SK-N-SH (cell line): ENCODE data around the gene COX10. TPM values are rescaled to one million over a fixed set of nuclear protein-coding genes. Genes with fewer than 3 reads are reported as not detected.

Experiments
- CTCF ChIA-PET: fragments of 300-600, 350-600 bp; formaldehyde crosslinking; extraction: SDS; loops from one replicate; lab custom pipeline; 2021; lab: Yijun Ruan, JAX
- POLR2A ChIA-PET: fragments of 350-600 bp; sonication (Branson Sonifier 250); formaldehyde crosslinking; extraction: SDS; loops from one replicate; lab custom pipeline; 2020; ENCODE audit warnings: antibody characterized with exemption, inconsistent platforms; lab: Yijun Ruan, JAX
- DNase-seq: peaks from one replicate; pipeline ENCODE4 v3.0.0; 2012
- H2AFZ ChIP-seq: fragments of 200-600 bp; sonication (generic); 2 replicates; pipeline ENCODE4 v1.8.1; 2016; ENCODE audit warnings: antibody characterized with exemption, mild to moderate bottlenecking, low read depth
- H3F3A ChIP-seq: fragments of 200-600 bp; sonication (generic); replicated peaks from 2 replicates; pipeline ENCODE3; 2016; ENCODE audit warnings: antibody characterized with exemption, mild to moderate bottlenecking; ENCODE audit not compliant: insufficient read depth
- H3K27ac ChIP-seq, 2 experiments: fragments of 200-500 bp in 1 of 2; fragments of 200-600 bp in 1 of 2; sonication (Bioruptor generic) in 1 of 2; sonication (generic), shearing (Covaris generic) in 1 of 2; 2 replicates each; pipeline versions ENCODE4 v1.5.1 to v1.6.1; 2014 to 2016; ENCODE audit warnings: low read depth in 2 of 2, inconsistent platforms in 1 of 2, low read length in 1 of 2, mild to moderate bottlenecking in 1 of 2, mixed read lengths in 1 of 2
- H3K27me3 ChIP-seq: fragments of 200-600 bp; sonication (generic), shearing (Covaris generic); 2 replicates; pipeline ENCODE4 v1.6.1; 2016; ENCODE audit warnings: mixed run types; ENCODE audit not compliant: insufficient read depth
- H3K36me3 ChIP-seq, 2 experiments: fragments of 200-500 bp in 1 of 2; fragments of 200-600 bp in 1 of 2; sonication (Bioruptor generic) in 1 of 2; sonication (generic) in 1 of 2; replicated peaks in 1 of 2; 2 replicates each; pipeline versions ENCODE3 to v1.5.1; 2014 to 2016; ENCODE audit warnings: low read length in 1 of 2, mild to moderate bottlenecking in 1 of 2; ENCODE audit not compliant: insufficient read depth in 2 of 2, control insufficient read depth in 1 of 2
- H3K4me1 ChIP-seq, 2 experiments: fragments of 200-500 bp in 1 of 2; fragments of 200-600 bp in 1 of 2; sonication (Bioruptor generic) in 1 of 2; sonication (generic), shearing (Covaris generic) in 1 of 2; 2 replicates each; pipeline versions ENCODE4 v1.5.1 to v1.6.1; 2014 to 2016; ENCODE audit warnings: low read depth in 1 of 2, low read length in 1 of 2, mixed run types in 1 of 2; ENCODE audit not compliant: insufficient read depth in 2 of 2, control insufficient read depth in 1 of 2
- H3K4me2 ChIP-seq: fragments of 200-600 bp; sonication (generic), shearing (Covaris generic); 2 replicates; pipeline ENCODE4 v1.6.1; 2017; ENCODE audit warnings: mixed run types
- H3K4me3 ChIP-seq, 2 experiments: fragments of 200-500 bp in 1 of 2; fragments of 200-600 bp in 1 of 2; sonication (Bioruptor generic) in 1 of 2; sonication (generic), shearing (Covaris generic) in 1 of 2; 2 replicates each; pipeline versions ENCODE4 v1.5.1 to v1.8.1; 2014 to 2016; ENCODE audit warnings: low read depth in 2 of 2, inconsistent platforms in 1 of 2, low read length in 1 of 2, mild to moderate bottlenecking in 1 of 2, mixed read lengths in 1 of 2, moderate library complexity in 1 of 2
- H3K79me2 ChIP-seq: fragments of 200-600 bp; sonication (generic); 2 replicates; pipeline ENCODE4 v1.8.1; 2017; ENCODE audit warnings: mild to moderate bottlenecking; ENCODE audit not compliant: insufficient read depth
- H3K9ac ChIP-seq: fragments of 200-600 bp; sonication (generic); 2 replicates; pipeline ENCODE4 v1.6.1; 2017; ENCODE audit warnings: mixed run types
- H3K9me2 ChIP-seq: fragments of 200-600 bp; sonication (generic); 2 replicates; pipeline ENCODE4 v1.6.1; 2017; ENCODE audit warnings: mixed run types
- H3K9me3 ChIP-seq: fragments of 200-600 bp; sonication (generic); 2 replicates; pipeline ENCODE4 v1.6.1; 2017; ENCODE audit warnings: mixed run types, mild to moderate bottlenecking, moderate library complexity
- H4K20me1 ChIP-seq: fragments of 200-600 bp; sonication (generic); 2 replicates; pipeline ENCODE4 v1.6.1; 2017; ENCODE audit warnings: mild to moderate bottlenecking, mixed run types; ENCODE audit not compliant: insufficient read depth
- CHD2 ChIP-seq: fragments of 150-350 bp; IDR thresholded peaks from 2 replicates; pipeline ENCODE4 v1.6.1; 2018; ENCODE audit warnings: low read length; ENCODE audit not compliant: partially characterized antibody
- EZH2phosphoT487 ChIP-seq: fragments of 200-600 bp; sonication (generic); IDR thresholded peaks from 2 replicates; pipeline ENCODE4 v1.6.1; 2017; ENCODE audit warnings: low read depth, mixed run types, mild to moderate bottlenecking, antibody characterized with exemption, moderate library complexity, borderline replicate concordance
- GABPA ChIP-seq: IDR thresholded peaks from 2 replicates; pipeline ENCODE4 v1.4.0; 2012; ENCODE audit warnings: low read depth, mild to moderate bottlenecking
- MXI1 ChIP-seq: IDR thresholded peaks from 2 replicates; pipeline ENCODE4 v1.6.1; 2012; ENCODE audit warnings: mild to moderate bottlenecking, low read depth, low read length, improper control_type of control experiment
- NFIC ChIP-seq: IDR thresholded peaks from 2 replicates; pipeline ENCODE4 v1.4.0; 2012; ENCODE audit warnings: borderline replicate concordance
- RCOR1 ChIP-seq: fragments of 150-350 bp; IDR thresholded peaks from 2 replicates; pipeline ENCODE4 v1.6.1; 2017; ENCODE audit warnings: antibody characterized with exemption, low read length
- RFX5 ChIP-seq: IDR thresholded peaks from 2 replicates; pipeline ENCODE4 v1.6.1; 2012; ENCODE audit warnings: mild to moderate bottlenecking, improper control_type of control experiment, low read length
- SIN3A ChIP-seq: IDR thresholded peaks from 2 replicates; pipeline ENCODE4 v1.6.1; 2012; ENCODE audit warnings: low read depth, mild to moderate bottlenecking, low read length, moderate library complexity, borderline replicate concordance
- TCF12 ChIP-seq: IDR thresholded peaks from 2 replicates; pipeline ENCODE4 v1.4.0; 2012
- USF1 ChIP-seq: IDR thresholded peaks from 2 replicates; pipeline ENCODE4 v1.4.0; 2012; ENCODE audit warnings: low read depth, borderline replicate concordance
- YY1 ChIP-seq: IDR thresholded peaks from 2 replicates; pipeline ENCODE4 v1.4.0; 2012; ENCODE audit warnings: low read depth, mild to moderate bottlenecking
- ZBTB33 ChIP-seq: IDR thresholded peaks from 2 replicates; pipeline ENCODE4 v1.4.0; 2012; ENCODE audit warnings: low read depth, borderline replicate concordance
- WGBS: methylation state at CpG from one replicate; pipeline ENCODE4 v1.1.6; 2017; ENCODE audit warnings: low lambda C conversion rate; 5-methylcytosine and 5-hydroxymethylcytosine counted together
- polyA plus RNA-seq, 3 experiments: library from polyadenylated mRNA; depleted of rRNA; stranded (reverse); fragments of >200 nt; gene quantifications; 2 replicates each; pipeline ENCODE4 v1.2.3, GENCODE V29; 2012
- TF ChIP-seq, protein P1 (sequence below): IDR thresholded peaks from 2 replicates; pipeline ENCODE4; 2012
- TF ChIP-seq, protein P2 (sequence below): IDR thresholded peaks from 2 replicates; pipeline ENCODE4 v1.4.0; 2012; ENCODE audit warnings: low read depth

COX10 gene
- polyA plus RNA-seq, 1 of the 3 experiments (the other 2 are of a cell fraction): 8.7 TPM

DNA sequence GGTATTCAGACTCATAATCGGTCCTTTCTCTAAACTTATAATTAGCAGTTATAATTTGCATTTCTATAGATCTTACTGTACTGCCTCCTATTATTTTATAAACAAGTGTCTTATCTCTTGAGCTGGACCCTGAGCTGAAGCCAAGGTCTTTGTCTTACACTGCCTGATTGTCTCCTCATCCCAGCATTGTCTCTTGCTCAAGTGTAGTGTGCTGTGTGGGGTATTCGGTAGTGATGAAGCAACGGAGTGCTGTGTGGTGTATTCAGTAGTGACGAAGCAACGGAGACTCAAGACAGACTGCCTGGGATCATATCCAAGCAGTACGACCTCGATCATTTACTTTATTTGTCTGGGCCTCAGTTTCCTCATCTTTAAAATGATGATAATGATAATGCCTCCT, 69.3 kb downstream of the COX10 start (continued):
- TF ChIP-seq USF1: no peak
- TF ChIP-seq RFX5: no peak
- TF ChIP-seq YY1: no peak
- TF ChIP-seq, protein P1, sequence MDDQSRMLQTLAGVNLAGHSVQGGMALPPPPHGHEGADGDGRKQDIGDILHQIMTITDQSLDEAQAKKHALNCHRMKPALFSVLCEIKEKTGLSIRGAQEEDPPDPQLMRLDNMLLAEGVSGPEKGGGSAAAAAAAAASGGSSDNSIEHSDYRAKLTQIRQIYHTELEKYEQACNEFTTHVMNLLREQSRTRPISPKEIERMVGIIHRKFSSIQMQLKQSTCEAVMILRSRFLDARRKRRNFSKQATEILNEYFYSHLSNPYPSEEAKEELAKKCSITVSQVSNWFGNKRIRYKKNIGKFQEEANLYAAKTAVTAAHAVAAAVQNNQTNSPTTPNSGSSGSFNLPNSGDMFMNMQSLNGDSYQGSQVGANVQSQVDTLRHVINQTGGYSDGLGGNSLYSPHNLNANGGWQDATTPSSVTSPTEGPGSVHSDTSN: no peak
- TF ChIP-seq, protein P2, sequence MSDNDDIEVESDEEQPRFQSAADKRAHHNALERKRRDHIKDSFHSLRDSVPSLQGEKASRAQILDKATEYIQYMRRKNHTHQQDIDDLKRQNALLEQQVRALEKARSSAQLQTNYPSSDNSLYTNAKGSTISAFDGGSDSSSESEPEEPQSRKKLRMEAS: no peak
- no peak for TF ChIP-seq SIN3A

- Histone ChIP-seq H3K36me3 (no peaks in the 10 kb centered on the region), H3K4me1 (0 out of 4 replicates have a peak, but pooled peaks cover 0 to 5% of the 10 kb centered on the region in 2 experiments), H3K9me2 (0 out of 2 replicates have a peak, but pooled peaks cover 3% of the 10 kb centered on the region), H3K27me3 (no peaks in the 10 kb centered on the region), H3K4me2 (no peak overlapping the region), H3K79me2 (no peaks in the 10 kb centered on the region), H3K27ac (no peak overlapping the region), H3F3A (no peaks in the 10 kb centered on the region), H3K9ac (no peak overlapping the region), H4K20me1 (no peaks in the 10 kb centered on the region), H3K4me3 (no peak overlapping the region), H2AFZ (no peak overlapping the region), H3K9me3 (no peaks in the 10 kb centered on the region)
- no peak for DNase-seq
- no peak for TF ChIP-seq RCOR1
- no peak for TF ChIP-seq ZBTB33
- TF ChIP-seq EZH2phosphoT487: no peak
- no peak for TF ChIP-seq GABPA
- no peak for TF ChIP-seq CHD2
- no peak for TF ChIP-seq NFIC
- no peak for TF ChIP-seq TCF12
- TF ChIP-seq MXI1: no peak
- 78% methylated on average over 3 of the region's 3 CpGs for WGBS
- ChIA-PET POLR2A (no interaction called here), CTCF (no interaction called here)
Observed at GRCh38 chr17:14143688-14144087, 74.4 kb downstream of the COX10 start.
